HG03460 (cell line): Measurements from ENCODE around the gene SMIM31.

Source experiments
- ATAC-seq: cut with Tn5 transposase; IDR thresholded peaks from one replicate; pipeline ENCODE4 v1.9.1; 2021; ENCODE audit not compliant: unreplicated experiment

SMIM31 gene

DNA sequence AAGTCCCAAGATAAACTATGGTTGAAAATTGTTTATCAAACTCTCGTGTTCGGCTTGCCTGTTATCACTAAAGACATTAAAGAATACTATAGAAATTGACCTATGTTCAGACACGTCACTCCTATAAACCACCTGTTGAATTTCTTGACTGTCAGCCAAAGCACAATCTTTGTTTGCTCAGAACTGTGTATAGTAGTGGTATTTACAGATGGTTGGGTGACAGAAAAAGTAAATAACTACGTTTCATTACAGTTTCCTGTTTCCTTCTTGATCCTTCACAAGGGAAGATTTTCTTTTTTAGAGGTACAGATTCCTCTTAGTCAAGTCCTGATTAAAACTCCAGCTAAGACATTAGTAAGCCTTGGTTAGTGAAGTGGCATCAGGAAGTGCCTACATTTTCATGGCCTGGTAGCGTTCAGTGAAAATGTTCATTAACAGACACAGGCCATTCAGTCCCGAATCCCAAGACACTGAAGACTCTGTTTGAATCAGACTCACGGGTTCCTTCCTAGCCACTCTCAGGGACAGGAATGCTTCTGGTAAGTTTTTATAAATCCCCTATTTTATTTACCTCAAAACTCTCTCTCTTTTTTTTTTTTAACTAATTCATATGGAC lies at the start of gene SMIM31:
Gene SMIM31 (plus strand): TSS at position 259 of the 616 bp plus-strand sequence. CDS start 16,313 bp downstream, outside the sequence.
- no peak for ATAC-seq

GRCh38 chr4:164706675-164707074 lies 47.3 kb upstream of the SMIM31 start:
- ATAC-seq: no peak

DNA sequence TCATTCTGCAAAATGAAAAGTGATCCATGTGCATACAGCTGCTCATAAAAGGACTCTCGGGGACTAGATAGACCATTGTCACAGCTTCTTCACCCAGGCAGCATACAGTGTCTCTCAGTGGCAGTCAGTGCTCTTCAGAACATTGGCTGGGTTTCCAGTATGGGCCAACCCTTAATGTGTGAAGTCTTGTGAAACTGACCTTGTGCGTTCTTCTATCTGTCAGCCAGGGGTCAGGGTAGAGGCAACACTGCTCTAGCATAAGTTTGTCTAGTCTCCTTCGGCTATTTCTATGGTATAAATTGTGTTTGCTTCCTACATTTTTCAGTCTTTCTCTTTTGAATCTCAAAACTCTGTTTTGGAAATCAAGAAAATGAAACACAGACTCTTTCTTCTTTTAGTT lies 37.0 kb upstream of the SMIM31 start:
- ATAC-seq: no peak

- ATAC-seq: no peak
Measured at GRCh38 chr4:164718827-164719226, 35.1 kb upstream of the SMIM31 start.

DNA sequence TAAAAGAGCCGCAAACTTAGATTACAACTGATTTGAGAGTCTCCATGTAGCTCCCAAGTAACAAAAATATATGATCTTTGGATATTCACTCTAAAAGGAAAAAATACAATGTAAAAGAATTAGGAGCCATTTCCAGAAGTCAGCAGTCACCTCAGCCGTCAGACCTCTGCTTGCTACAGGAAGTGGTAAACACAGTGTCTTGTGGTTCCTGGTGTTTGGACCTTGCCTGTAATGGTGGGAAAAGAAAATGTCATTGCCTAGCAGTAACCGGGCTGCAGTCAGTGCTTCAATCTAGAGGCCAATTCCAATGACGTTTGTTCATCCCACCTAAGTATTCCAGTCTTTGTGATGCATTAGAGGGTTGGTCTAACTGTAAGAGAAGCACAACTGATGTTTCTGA lies 28.9 kb upstream of the SMIM31 start:
- no peak for ATAC-seq

DNA sequence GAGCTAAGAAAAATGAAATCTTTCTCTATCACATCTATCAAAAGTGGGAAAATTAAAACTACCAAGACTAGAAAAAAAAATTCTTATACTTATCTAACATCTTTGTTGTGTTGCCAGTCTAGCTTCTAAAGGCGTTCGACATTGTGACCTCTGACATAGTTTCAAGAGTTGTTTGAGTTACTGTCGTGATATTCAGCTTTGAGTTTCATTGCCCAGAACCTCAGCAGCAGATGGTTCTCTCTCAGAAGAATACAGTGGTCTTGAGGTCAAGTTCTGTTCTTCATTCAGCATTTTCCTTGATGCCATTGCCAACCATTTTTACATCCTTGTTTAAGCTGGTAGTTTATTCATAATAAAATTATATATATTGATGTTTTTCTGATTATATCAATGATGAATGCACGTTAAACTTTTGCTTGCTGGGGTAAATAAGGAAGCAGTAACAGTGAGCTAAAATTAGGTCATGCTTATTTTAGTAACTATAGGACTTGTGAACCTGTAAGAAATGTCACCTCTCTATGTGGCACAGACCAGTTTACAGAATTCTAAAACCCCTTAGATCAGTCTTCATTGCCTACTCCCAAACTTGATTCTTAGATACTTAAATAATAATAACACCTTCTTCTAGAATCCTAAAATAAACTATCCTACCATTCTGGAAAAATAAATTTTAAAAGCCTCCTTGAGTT lies 23.1 kb upstream of the SMIM31 start:
- no peak for ATAC-seq

DNA sequence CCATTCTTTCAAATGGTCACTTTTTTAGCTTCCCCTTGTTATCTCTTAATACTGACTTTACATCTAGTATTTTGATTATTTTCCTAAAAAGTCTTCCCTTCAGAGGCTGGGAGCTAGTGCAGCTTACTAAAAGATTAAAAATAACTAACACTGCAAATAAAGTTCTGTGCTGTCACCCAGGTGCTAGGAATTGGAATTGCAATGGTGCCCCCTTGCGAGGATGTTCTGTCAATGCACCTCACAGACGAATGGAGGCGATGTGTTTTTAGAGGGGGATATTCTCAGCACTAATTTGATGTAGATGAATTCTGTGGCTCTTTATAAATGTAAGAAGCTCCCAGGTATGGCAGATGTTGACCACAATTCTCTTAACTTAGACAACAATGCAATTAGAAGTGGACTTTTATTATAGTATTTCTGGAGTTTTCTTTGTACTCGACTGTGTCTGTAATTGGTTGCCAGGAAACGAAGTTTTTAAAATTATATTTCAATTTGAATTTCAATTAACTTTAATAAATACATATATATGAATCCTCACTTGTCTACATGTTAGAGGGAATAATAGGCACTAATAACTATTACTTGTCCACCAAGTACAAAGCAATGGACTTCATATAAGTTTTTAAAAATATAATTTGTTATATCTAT lies 22.0 kb upstream of the SMIM31 start:
- ATAC-seq: peak; percentile 69

- ATAC-seq: peak; percentile 62
Measured at GRCh38 chr4:164734484-164734883, 19.4 kb upstream of the SMIM31 start.

- ATAC-seq: no peak
Measured at GRCh38 chr4:164748375-164748774, 5.6 kb upstream of the SMIM31 start.

DNA sequence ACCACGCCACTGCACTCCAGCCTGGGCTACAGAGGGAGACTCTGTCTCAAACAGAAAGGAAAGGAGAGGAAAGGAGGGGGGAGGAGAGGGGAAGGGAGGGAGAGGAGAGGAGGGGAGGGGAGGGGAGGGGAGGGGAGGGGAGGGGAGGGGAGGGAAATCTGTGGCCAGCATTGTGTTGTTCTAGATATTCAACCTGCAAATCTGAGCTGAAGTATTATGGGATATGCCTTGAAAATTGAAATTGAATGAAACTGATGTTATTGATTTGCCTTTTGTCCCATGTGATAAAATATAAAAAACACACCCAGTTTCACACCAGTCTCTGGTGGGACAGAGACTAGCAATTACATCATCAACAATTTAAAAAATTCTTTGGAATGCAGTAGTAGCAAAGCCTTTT lies 1.5 kb downstream of the SMIM31 start:
- ATAC-seq: no peak

DNA sequence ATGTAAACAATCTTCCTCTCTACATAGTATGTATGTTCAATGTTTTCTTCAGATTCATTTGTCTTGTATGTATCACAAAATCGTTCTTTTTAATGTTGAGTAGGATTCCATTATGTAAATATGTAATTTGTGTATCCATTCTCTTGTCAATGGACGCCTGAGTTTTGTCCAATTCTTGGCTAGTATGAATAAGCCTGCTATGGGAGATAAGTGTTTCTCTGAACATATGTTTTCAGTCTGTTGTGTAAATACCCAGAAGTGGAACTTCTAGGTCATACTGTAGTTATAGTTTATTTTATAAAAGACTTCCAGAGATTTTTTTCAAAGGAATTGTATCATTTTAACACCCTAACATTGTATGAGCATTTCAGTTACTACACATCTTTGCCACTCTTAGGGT lies 2.8 kb downstream of the SMIM31 start:
- no peak for ATAC-seq

DNA sequence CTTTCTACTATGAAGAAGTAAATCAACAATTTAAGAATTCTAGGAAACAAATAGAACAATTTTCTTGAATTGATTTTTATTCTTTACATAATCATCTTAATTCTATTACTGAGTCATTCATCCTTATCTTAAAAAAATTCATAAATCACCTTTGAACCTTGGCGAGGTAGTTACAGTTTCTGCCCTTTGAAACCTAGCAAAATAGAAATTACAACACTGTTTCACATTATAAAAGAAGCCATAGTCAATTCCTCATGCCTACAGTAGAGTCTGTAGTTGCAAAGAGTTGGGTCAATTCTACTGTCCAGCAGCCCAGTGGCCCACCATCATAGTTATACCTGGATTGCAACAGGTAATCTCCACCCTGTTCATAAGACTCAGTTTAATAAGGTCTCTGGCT lies 7.3 kb downstream of the SMIM31 start:
- ATAC-seq: no peak

DNA sequence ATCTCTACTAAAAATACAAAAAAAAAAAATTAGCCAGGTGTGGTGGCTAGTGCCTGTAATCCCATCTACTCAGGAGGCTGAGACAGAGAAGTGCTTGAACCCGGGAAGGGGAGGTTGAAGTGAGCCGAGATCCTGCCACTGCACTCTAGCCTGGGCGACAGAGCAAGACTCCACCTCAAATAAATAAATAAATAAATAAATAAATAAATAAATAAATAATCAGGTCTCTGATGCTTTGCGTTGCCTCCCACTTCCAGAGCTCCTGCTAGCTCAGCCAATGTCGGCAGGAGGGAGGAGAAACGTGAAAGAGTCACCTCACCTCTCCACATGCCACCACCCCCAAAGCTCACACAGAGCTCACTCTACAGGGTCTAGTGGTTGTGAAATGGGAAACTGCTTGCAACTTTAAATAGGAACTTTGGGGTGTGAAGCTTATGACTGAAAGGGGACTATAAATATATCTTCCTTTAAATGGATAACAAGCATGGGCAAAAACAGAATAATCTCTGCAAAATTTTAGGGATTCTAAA lies 7.9 kb downstream of the SMIM31 start:
- ATAC-seq: no peak

GRCh38 chr4:164765096-164765495 lies 11.2 kb downstream of the SMIM31 start:
- no peak for ATAC-seq

DNA sequence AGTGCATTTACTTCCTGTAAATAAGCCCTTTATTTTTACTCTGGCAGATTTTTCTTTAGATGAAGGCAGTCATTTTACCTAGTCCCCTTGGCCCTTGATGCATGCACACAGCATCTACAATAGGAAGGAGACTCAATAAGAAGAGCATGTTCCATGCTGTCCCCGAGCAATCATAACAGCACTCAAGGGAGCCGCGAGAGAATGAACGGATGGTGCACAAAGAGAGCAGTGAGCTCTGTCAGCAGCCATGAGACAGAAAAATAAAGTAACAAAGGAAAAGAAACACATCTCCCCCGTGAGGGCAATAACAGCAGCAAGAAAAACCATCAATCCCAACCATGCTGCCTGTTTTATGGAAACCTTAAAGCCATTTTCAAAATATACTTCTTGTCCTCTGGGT lies 11.9 kb downstream of the SMIM31 start:
- ATAC-seq: no peak

GRCh38 chr4:164768516-164768915 lies 14.6 kb downstream of the SMIM31 start:
- ATAC-seq: peak; percentile 52

- ATAC-seq: no peak
Measured at GRCh38 chr4:164770010-164770724, 16.2 kb downstream of the SMIM31 start.

DNA sequence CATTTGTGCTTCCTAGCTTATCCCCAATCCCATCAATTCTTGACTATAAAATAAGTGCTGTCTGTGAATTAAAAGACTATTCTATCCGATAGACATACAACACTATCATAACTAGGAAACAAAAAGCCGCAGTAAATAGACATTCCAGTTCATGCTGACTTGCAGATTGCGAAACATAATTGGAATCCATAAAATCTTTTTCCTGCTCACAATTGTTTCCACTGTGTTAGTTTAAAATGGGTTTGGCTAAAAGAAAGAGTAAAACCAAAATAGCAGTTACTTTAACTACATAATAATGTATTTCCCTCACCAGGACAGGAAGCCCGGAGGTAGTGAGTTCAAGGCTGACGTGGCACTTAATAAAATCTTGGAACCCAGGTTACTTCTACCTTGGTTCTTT lies 17.2 kb downstream of the SMIM31 start:
- no peak for ATAC-seq

DNA sequence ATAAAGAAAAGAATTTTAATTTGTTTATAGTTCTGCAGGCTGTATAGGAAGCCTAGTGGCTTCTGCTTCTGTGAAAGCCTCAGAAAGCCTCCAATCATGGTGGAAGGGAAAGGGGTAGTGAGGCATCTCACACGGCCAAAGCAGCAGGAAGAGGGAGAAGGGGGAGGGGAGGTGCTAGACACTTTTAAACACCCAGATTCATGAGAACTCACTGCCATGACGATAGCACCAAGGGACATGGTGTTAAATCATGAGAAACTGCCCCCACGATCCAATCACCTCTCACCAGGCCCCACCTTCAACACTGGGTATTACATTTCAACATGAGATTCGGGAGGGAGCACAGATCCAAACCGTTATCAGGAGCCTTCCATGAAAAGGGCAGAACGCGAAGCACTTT lies 18.1 kb downstream of the SMIM31 start:
- ATAC-seq: no peak

GRCh38 chr4:164779080-164779479 lies 25.1 kb downstream of the SMIM31 start:
- no peak for ATAC-seq

DNA sequence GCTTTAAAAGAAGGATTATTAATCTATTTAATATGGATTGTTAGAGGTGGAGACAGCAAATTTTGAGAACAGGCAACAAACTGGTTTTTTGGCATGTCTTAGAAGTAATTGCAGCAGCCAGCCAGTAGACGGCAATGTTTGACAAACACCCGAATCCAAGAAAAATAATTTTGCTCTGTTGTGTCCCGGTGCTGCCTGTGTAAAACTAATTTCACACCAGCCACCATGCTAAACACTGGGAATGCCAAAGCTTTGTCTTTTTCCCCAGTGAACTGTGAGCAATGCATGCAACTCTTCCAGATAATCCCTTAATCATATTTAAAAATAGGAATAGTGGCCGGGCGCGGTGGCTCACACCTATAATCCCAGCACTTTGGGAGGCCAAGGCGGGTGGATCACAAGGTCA lies 25.9 kb downstream of the SMIM31 start:
- peak; percentile 80 for ATAC-seq
